Left ventricle myocardium inferior (tissue), 1 donor: Measurements from ENCODE around the gene NFE2L1. TPM values are rescaled to one million over a fixed set of nuclear protein-coding genes. Genes with fewer than 3 reads are reported as not detected.
"Not testable (repeated sequence)": the region's sequence is repeated elsewhere in the genome, so short reads cannot be mapped to it uniquely, and the experiment has no call there.

Experiments used
- DNase-seq: peaks from one replicate; pipeline ENCODE4 v3.0.0-alpha.2; 2020
- H3K27ac ChIP-seq: fragments of 200-600 bp; replicated peaks from 2 replicates; pipeline ENCODE4 v1.8.0; 2021
- H3K27me3 ChIP-seq: fragments of 200-600 bp; 2 replicates; pipeline ENCODE4 v1.8.0; 2021; ENCODE audit warnings: low read depth
- H3K36me3 ChIP-seq: fragments of 200-600 bp; 2 replicates; pipeline ENCODE4 v1.8.0; 2021
- H3K4me1 ChIP-seq: fragments of 200-600 bp; 2 replicates; pipeline ENCODE4 v1.8.0; 2021
- H3K4me3 ChIP-seq: fragments of 200-600 bp; 2 replicates; pipeline ENCODE4 v1.8.0; 2021; ENCODE audit warnings: mild to moderate bottlenecking, moderate library complexity
- H3K9me3 ChIP-seq: fragments of 200-600 bp; replicated peaks from 2 replicates; pipeline ENCODE4 v1.8.0; 2021
- CTCF ChIP-seq: fragments of 200-600 bp; IDR thresholded peaks from 2 replicates; pipeline ENCODE4 v1.8.0; 2021; ENCODE audit warnings: antibody characterized with exemption, mild to moderate bottlenecking, borderline replicate concordance
- intact Hi-C: fragments of 100-400 bp; cut with micrococcal nuclease; formaldehyde crosslinking; loops from one replicate; pipeline ENCODE4 v1.11.0; 2022
- total RNA-seq: library from RNA; stranded (reverse); fragmentation: NEBNext Ultra II Directional; extraction: Animal tissue kit (Norgen Biotek cat#: 25700); gene quantifications from one replicate; pipeline ENCODE4 v1.2.1, GENCODE V29; 2021
- donor health status: DM: no; HTN: yes; CAD: no; lungs with severe emphysema.

Gene NFE2L1
- total RNA-seq, 1 donor from 2014 or later, result 895 TPM

- Histone ChIP-seq H3K36me3 (no peaks in the 10 kb centered on the region), H3K9me3 (no peaks in the 10 kb centered on the region), H3K27me3 (peaks cover 58% of the 10 kb centered on the region), H3K27ac (no peak overlapping the region), H3K4me1 (peaks cover 15% of the 10 kb centered on the region), H3K4me3 (no peak overlapping the region)
- intact Hi-C loops, result no loop called here
- DNase-seq, result no peak
- no peak for TF ChIP-seq CTCF
Observed at GRCh38 chr17:48016112-48016511, 32.0 kb upstream of the NFE2L1 start.

GRCh38 chr17:48017817-48018158 lies 30.4 kb upstream of the NFE2L1 start:
- H3K4me1 ChIP-seq, H3K27ac ChIP-seq, DNase-seq, intact Hi-C loops, H3K9me3 ChIP-seq, H3K4me3 ChIP-seq, H3K36me3 ChIP-seq: not testable (repeated sequence)
- peaks cover 50% of the 10 kb centered on the region for H3K27me3 ChIP-seq

- Histone ChIP-seq H3K27ac (no peak overlapping the region), H3K4me1 (peaks cover 39% of the 10 kb centered on the region), H3K36me3 (no peaks in the 10 kb centered on the region), H3K4me3 (no peak overlapping the region), H3K9me3 (no peaks in the 10 kb centered on the region), H3K27me3 (peaks cover 38% of the 10 kb centered on the region)
- no peak for DNase-seq
- TF ChIP-seq CTCF, result no peak
- intact Hi-C loops, result no loop called here
Observed at GRCh38 chr17:48021934-48022333, 26.2 kb upstream of the NFE2L1 start.

- Histone ChIP-seq H3K4me1 (peaks cover 49% of the 10 kb centered on the region), H3K9me3 (no peaks in the 10 kb centered on the region), H3K27ac (peak overlapping the region; percentile 90), H3K36me3 (no peaks in the 10 kb centered on the region), H3K27me3 (peaks cover 38% of the 10 kb centered on the region), H3K4me3 (peak overlapping the region; percentile 67)
- DNase-seq, result no peak
- intact Hi-C loops, result no loop called here
- no peak for TF ChIP-seq CTCF
Observed at GRCh38 chr17:48022901-48023300, 25.3 kb upstream of the NFE2L1 start.

DNA sequence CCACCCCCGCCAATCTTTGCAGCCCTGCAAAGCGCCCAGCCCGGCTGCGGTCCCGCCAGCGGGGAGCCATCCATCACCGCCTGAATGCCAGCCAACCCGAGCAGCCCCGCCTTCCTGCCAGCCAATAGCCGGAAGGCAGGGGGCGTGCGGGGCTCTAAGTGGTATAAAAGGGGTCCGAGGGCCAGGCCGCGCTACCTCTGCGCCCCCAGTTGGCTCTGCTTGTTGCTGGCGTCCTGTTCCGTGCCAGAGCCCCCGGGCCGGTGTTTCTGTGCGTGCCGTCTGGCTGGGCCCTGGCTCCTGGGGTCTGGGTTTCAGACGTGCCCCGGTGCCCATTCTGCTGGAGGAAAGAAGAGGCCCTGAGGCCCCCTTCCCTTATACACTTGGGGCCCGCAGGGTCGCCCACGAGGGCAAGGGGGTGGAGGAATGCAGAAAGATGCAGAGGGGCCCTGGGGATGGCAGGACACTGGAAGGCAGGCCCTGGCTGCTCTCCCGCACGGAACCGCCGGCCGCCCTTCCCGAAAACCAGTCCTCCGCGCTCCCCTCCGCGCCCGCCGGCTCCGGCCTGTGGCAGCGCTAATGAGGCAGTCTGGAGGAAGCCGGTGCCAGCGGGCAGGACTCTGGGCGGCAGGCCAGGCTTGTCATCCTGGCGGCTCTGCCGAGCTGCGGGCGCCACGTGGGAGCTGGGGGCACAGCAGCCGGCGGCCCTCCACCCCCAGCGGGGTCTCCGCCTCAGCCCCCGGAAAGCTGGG lies 24.6 kb upstream of the NFE2L1 start:
- peak; percentile 51 for TF ChIP-seq CTCF
- Histone ChIP-seq H3K27ac (peak overlapping the region; percentile 90), H3K27me3 (peaks cover 37% of the 10 kb centered on the region), H3K9me3 (no peaks in the 10 kb centered on the region), H3K4me3 (peak overlapping the region; percentile 67), H3K4me1 (peaks cover 50% of the 10 kb centered on the region), H3K36me3 (no peaks in the 10 kb centered on the region)
- intact Hi-C loops, result no loop called here
- DNase-seq, result peak; percentile 85
